Uterus (tissue), 4 donors: ENCODE data around the gene HSD3B2. TPM values are rescaled to one million over a fixed set of nuclear protein-coding genes. Genes with fewer than 3 reads are reported as not detected.

ENCODE experiments used
- DNase-seq, 2 donors: peaks; one replicate each; pipeline ENCODE4 v3.0.0-alpha.2; 2019 to 2020
- H3K27ac ChIP-seq, 2 donors: fragments of 200-600 bp; sonication (generic); 1 replicate in 1 of 2; 2 replicates in 1 of 2; pipeline ENCODE4 v1.5.1; 2016 to 2018
- H3K27me3 ChIP-seq, 2 donors: fragments of 200-600 bp; sonication (generic); one replicate each; pipeline ENCODE4 v1.5.1; 2018 to 2019; ENCODE audit warnings: control low read depth in 1 of 2
- H3K36me3 ChIP-seq, 2 donors: fragments of 200-600 bp; sonication (generic); one replicate each; pipeline ENCODE4 v1.5.1; 2019; ENCODE audit warnings: control low read depth in 1 of 2
- H3K4me1 ChIP-seq, 2 donors: fragments of 200-600 bp; sonication (generic); one replicate each; pipeline ENCODE4 v1.5.1; 2018 to 2019; ENCODE audit warnings: control low read depth in 1 of 2
- H3K4me3 ChIP-seq, 2 donors: fragments of 200-600 bp; sonication (generic); 1 replicate in 1 of 2; 2 replicates in 1 of 2; pipeline ENCODE4 v1.5.1; 2018 to 2019; ENCODE audit warnings: mild to moderate bottlenecking in 1 of 2
- H3K9me3 ChIP-seq, 2 donors: fragments of 200-600 bp; sonication (generic); one replicate each; pipeline ENCODE4 v1.5.1; 2019; ENCODE audit warnings: control low read depth in 1 of 2
- CTCF ChIP-seq, 4 experiments: fragments of 200-600 bp in 2 of 4; fragments of 450-650 bp in 2 of 4; sonication (generic) in 2 of 4; IDR thresholded peaks; one replicate each; pipeline ENCODE4 v1.5.1; 2016 to 2019; ENCODE audit warnings: antibody characterized with exemption in 4 of 4, mild to moderate bottlenecking in 2 of 4, moderate library complexity in 1 of 4
- POLR2A ChIP-seq, 2 donors: fragments of 450-650 bp; IDR thresholded peaks; one replicate each; pipeline ENCODE4 v1.6.1; 2016; ENCODE audit warnings: antibody characterized with exemption in 2 of 2, mild to moderate bottlenecking in 1 of 2, moderate library complexity in 1 of 2
- intact Hi-C: fragments of 100-400 bp; cut with DNase I; formaldehyde crosslinking; loops from one replicate; pipeline ENCODE4 v1.15.1; 2023; ENCODE audit warnings: low total_unique reads
- total RNA-seq, 4 donors: library from RNA; depleted of rRNA in 3 of 4; stranded (reverse); fragments of >200 nt in 3 of 4; gene quantifications; one replicate each; pipeline versions ENCODE4 v1.1.0 to v1.2.4, GENCODE V29; 2014 to 2023
- donor health status: DM: yes; HTN: yes; CAD: no.

Gene HSD3B2
- total RNA-seq, 4 donors from 2014 or later = 0.49 TPM; not detected in 3

- Histone ChIP-seq H3K9me3 (no peaks in the 10 kb centered on the region), H3K4me3 (no peak overlapping the region), H3K4me1 (no peaks in the 10 kb centered on the region), H3K36me3 (no peaks in the 10 kb centered on the region), H3K27me3 (no peaks in the 10 kb centered on the region), H3K27ac (no peak overlapping the region)
- no peak for DNase-seq
- intact Hi-C loops = no loop called here
- no peak for TF ChIP-seq POLR2A (IDR thresholded peaks at IDR 0.05)
Measured at GRCh38 chr1:119394085-119394484, 20.9 kb upstream of the HSD3B2 start.

GRCh38 chr1:119396982-119397381, 18.0 kb upstream of the HSD3B2 start:
- Histone ChIP-seq H3K4me3 (no peak overlapping the region), H3K27me3 (no peaks in the 10 kb centered on the region), H3K27ac (no peak overlapping the region), H3K9me3 (no peaks in the 10 kb centered on the region), H3K4me1 (no peaks in the 10 kb centered on the region), H3K36me3 (no peaks in the 10 kb centered on the region)
- DNase-seq = no peak
- intact Hi-C loops = no loop called here
- TF ChIP-seq POLR2A (IDR thresholded peaks at IDR 0.05) = no peak
- TF ChIP-seq CTCF (IDR thresholded peaks at IDR 0.05) = no peak

- intact Hi-C loops = no loop called here
- Histone ChIP-seq H3K36me3 (no peaks in the 10 kb centered on the region), H3K9me3 (no peaks in the 10 kb centered on the region), H3K4me1 (no peaks in the 10 kb centered on the region), H3K27ac (no peak overlapping the region), H3K27me3 (no peaks in the 10 kb centered on the region), H3K4me3 (no peak overlapping the region)
- no peak for DNase-seq
- TF ChIP-seq POLR2A (IDR thresholded peaks at IDR 0.05) = no peak
- no peak for TF ChIP-seq CTCF (IDR thresholded peaks at IDR 0.05)
Measured at GRCh38 chr1:119397986-119398385, 17.0 kb upstream of the HSD3B2 start.

- H3K27ac ChIP-seq = no peak overlapping the region
- no peak for DNase-seq
- no peaks in the 10 kb centered on the region for H3K27me3 ChIP-seq
- H3K36me3 ChIP-seq = no peaks in the 10 kb centered on the region
- H3K4me1 ChIP-seq = no peaks in the 10 kb centered on the region
- intact Hi-C loops = no loop called here
- TF ChIP-seq CTCF (IDR thresholded peaks at IDR 0.05) (no peak), POLR2A (IDR thresholded peaks at IDR 0.05) (no peak)
- H3K4me3 ChIP-seq = no peak overlapping the region
- H3K9me3 ChIP-seq = peaks cover 0 to 6% of the 10 kb centered on the region in 2 donors
Measured at GRCh38 chr1:119404736-119405135, 10.2 kb upstream of the HSD3B2 start.

- Histone ChIP-seq H3K4me1 (no peaks in the 10 kb centered on the region), H3K27ac (no peak overlapping the region), H3K4me3 (no peak overlapping the region), H3K9me3 (peaks cover 0 to 6% of the 10 kb centered on the region in 2 donors), H3K27me3 (no peaks in the 10 kb centered on the region), H3K36me3 (no peaks in the 10 kb centered on the region)
- intact Hi-C loops = no loop called here
- DNase-seq = no peak
- TF ChIP-seq CTCF (IDR thresholded peaks at IDR 0.05) = no peak
- TF ChIP-seq POLR2A (IDR thresholded peaks at IDR 0.05) = no peak
Measured at GRCh38 chr1:119409731-119410130, 5.2 kb upstream of the HSD3B2 start.

- Histone ChIP-seq H3K36me3 (no peaks in the 10 kb centered on the region), H3K9me3 (peaks cover 0 to 6% of the 10 kb centered on the region in 2 donors), H3K4me1 (no peaks in the 10 kb centered on the region), H3K27ac (no peak overlapping the region), H3K27me3 (no peaks in the 10 kb centered on the region), H3K4me3 (no peak overlapping the region)
- intact Hi-C loops = no loop called here
- no peak for DNase-seq
- TF ChIP-seq CTCF (IDR thresholded peaks at IDR 0.05) = no peak
- TF ChIP-seq POLR2A (IDR thresholded peaks at IDR 0.05) = no peak
Measured at GRCh38 chr1:119410961-119411360, 4.0 kb upstream of the HSD3B2 start.
